H1 (cell line): ENCODE measurements around the gene COQ7. TPM values are rescaled to one million over a fixed set of nuclear protein-coding genes. Genes with fewer than 3 reads are reported as not detected.

ENCODE experiments used
- CTCF ChIA-PET: fragments of 300-600 bp; sonication (Branson Sonifier 250); formaldehyde crosslinking; loops from one replicate; lab custom pipeline; 2021; ENCODE audit not compliant: partially characterized antibody; lab: Charles Lee
- POLR2A ChIA-PET: fragments of 300-600 bp; sonication (Branson Sonifier 250); formaldehyde crosslinking; loops from one replicate; lab custom pipeline; 2021; ENCODE audit warnings: inconsistent platforms; ENCODE audit not compliant: partially characterized antibody; lab: Charles Lee
- DNase-seq, 2 experiments: peaks; one replicate each; pipeline versions ENCODE4 v3.0.0 to v3.0.0-alpha.2; 2010 to 2022; ENCODE audit warnings: low spot score in 2 of 2, low read depth in 1 of 2, mixed read lengths in 1 of 2
- FAIRE-seq: peaks from 2 replicates; lab custom pipeline; 2011; peaks lifted over from hg19 to GRCh38; lab: Jason Lieb, UNC
- H2AFZ ChIP-seq: 2 replicates; pipeline ENCODE4 v1.8.1; 2012; ENCODE audit warnings: low read length, inconsistent platforms
- H2AK5ac ChIP-seq: 2 replicates; pipeline ENCODE4 v1.6.1; 2013; ENCODE audit warnings: low read depth, low read length
- H2BK120ac ChIP-seq: replicated peaks from 2 replicates; pipeline ENCODE3; 2013; ENCODE audit warnings: low read depth, low read length, inconsistent platforms
- H2BK12ac ChIP-seq: 2 replicates; pipeline ENCODE4 v1.6.1; 2013; ENCODE audit warnings: low read depth, low read length
- H2BK15ac ChIP-seq: 2 replicates; pipeline ENCODE4 v1.6.1; 2013; ENCODE audit warnings: low read length
- H2BK20ac ChIP-seq: 2 replicates; pipeline ENCODE4 v1.6.1; 2013; ENCODE audit warnings: low read length
- H2BK5ac ChIP-seq: 2 replicates; pipeline ENCODE4 v1.6.1; 2013; ENCODE audit warnings: low read depth, low read length
- H3K14ac ChIP-seq: 2 replicates; pipeline ENCODE4 v1.6.1; 2013; ENCODE audit warnings: inconsistent platforms; ENCODE audit not compliant: insufficient read length
- H3K18ac ChIP-seq: 2 replicates; pipeline ENCODE4 v1.6.1; 2013; ENCODE audit warnings: low read length; ENCODE audit errors: extremely low read depth
- H3K23ac ChIP-seq: 2 replicates; pipeline ENCODE4 v1.6.1; 2013; ENCODE audit warnings: inconsistent platforms; ENCODE audit not compliant: insufficient read length
- H3K23me2 ChIP-seq: 2 replicates; pipeline ENCODE4 v1.6.1; 2013; ENCODE audit warnings: low read depth, low read length
- H3K27ac ChIP-seq: 2 replicates; pipeline ENCODE4 v1.6.1; 2011; ENCODE audit warnings: low read depth, low read length, inconsistent platforms
- H3K27me3 ChIP-seq, 4 experiments: replicated peaks in 1 of 4; 1 replicate in 1 of 4; 2 replicates in 3 of 4; pipeline versions ENCODE4 v1.6.1 to v1.8.1; 2011 to 2013; ENCODE audit warnings: low read length in 3 of 4, mild to moderate bottlenecking in 3 of 4, inconsistent platforms in 2 of 4, mixed read lengths in 2 of 4, moderate library complexity in 1 of 4; ENCODE audit not compliant: control insufficient read depth in 3 of 4, insufficient read depth in 3 of 4; ENCODE audit errors: extremely low read depth in 1 of 4
- H3K36me3 ChIP-seq, 4 experiments: 2 replicates each; pipeline versions ENCODE4 v1.6.1 to v1.8.1; 2011 to 2013; ENCODE audit warnings: mild to moderate bottlenecking in 4 of 4, low read length in 3 of 4, moderate library complexity in 2 of 4, control low read depth in 1 of 4, inconsistent platforms in 1 of 4; ENCODE audit not compliant: insufficient read depth in 4 of 4, control insufficient read depth in 2 of 4
- H3K4ac ChIP-seq: replicated peaks from 2 replicates; pipeline ENCODE3; 2013; ENCODE audit warnings: low read length, low read depth, mixed read lengths, inconsistent platforms; ENCODE audit not compliant: insufficient read length
- H3K4me1 ChIP-seq, 4 experiments: replicated peaks in 1 of 4; 1 replicate in 1 of 4; 2 replicates in 3 of 4; pipeline versions ENCODE4 v1.6.1 to v1.8.1; 2011 to 2013; ENCODE audit warnings: low read length in 3 of 4, inconsistent platforms in 2 of 4, mixed read lengths in 1 of 4; ENCODE audit not compliant: insufficient read depth in 4 of 4, control insufficient read depth in 3 of 4
- H3K4me2 ChIP-seq, 2 experiments: 2 replicates each; pipeline versions ENCODE4 v1.6.1 to v1.8.1; 2011 to 2013; ENCODE audit warnings: low read depth in 2 of 2, low read length in 2 of 2, control low read depth in 1 of 2, inconsistent platforms in 1 of 2, mild to moderate bottlenecking in 1 of 2; ENCODE audit not compliant: insufficient read depth in 1 of 2
- H3K4me3 ChIP-seq, 4 experiments: fragments of 200-600, 300-600 bp in 1 of 4; sonication (generic), shearing (Covaris generic), sonication (Bioruptor Twin) in 1 of 4; 2 replicates each; pipeline versions ENCODE4 v1.5.1 to v1.8.1; 2011 to 2016; ENCODE audit warnings: low read length in 4 of 4, low read depth in 3 of 4, control low read depth in 2 of 4, inconsistent platforms in 2 of 4, mild to moderate bottlenecking in 2 of 4, mixed read lengths in 1 of 4, moderate library complexity in 1 of 4; ENCODE audit not compliant: insufficient read depth in 2 of 4; ENCODE audit errors: extremely low read depth in 1 of 4
- H3K56ac ChIP-seq: replicated peaks from 2 replicates; pipeline ENCODE3; 2013; ENCODE audit warnings: low read depth, mild to moderate bottlenecking, mixed read lengths, low read length, inconsistent platforms; ENCODE audit not compliant: insufficient read length
- H3K79me1 ChIP-seq: 2 replicates; pipeline ENCODE4 v1.6.1; 2013; ENCODE audit warnings: low read depth, low read length, control low read depth
- H3K79me2 ChIP-seq, 2 experiments: 2 replicates each; pipeline versions ENCODE4 v1.6.1 to v1.8.1; 2012 to 2013; ENCODE audit warnings: low read length in 2 of 2, mild to moderate bottlenecking in 2 of 2, inconsistent platforms in 1 of 2; ENCODE audit not compliant: insufficient read depth in 2 of 2, control insufficient read depth in 1 of 2
- H3K9ac ChIP-seq, 4 experiments: replicated peaks in 1 of 4; 1 replicate in 1 of 4; 2 replicates in 3 of 4; pipeline versions ENCODE4 v1.6.1 to v1.8.1; 2011 to 2013; ENCODE audit warnings: low read depth in 3 of 4, low read length in 3 of 4, control low read depth in 2 of 4, mild to moderate bottlenecking in 2 of 4, moderate library complexity in 2 of 4, inconsistent platforms in 1 of 4; ENCODE audit errors: extremely low read depth in 1 of 4
- H3K9me3 ChIP-seq, 2 experiments: 2 replicates each; pipeline versions ENCODE4 v1.6.1 to v1.8.1; 2012 to 2013; ENCODE audit warnings: mild to moderate bottlenecking in 2 of 2, moderate library complexity in 2 of 2, control low read depth in 1 of 2, inconsistent platforms in 1 of 2, low read depth in 1 of 2, low read length in 1 of 2, mixed read lengths in 1 of 2; ENCODE audit not compliant: insufficient read depth in 2 of 2
- H4K20me1 ChIP-seq, 2 experiments: replicated peaks in 1 of 2; 2 replicates each; pipeline versions ENCODE3 to v1.8.1; 2011 to 2013; ENCODE audit warnings: inconsistent platforms in 2 of 2, low read length in 2 of 2, mild to moderate bottlenecking in 1 of 2; ENCODE audit not compliant: insufficient read depth in 2 of 2, control insufficient read depth in 1 of 2
- H4K5ac ChIP-seq: 2 replicates; pipeline ENCODE4 v1.6.1; 2013; ENCODE audit warnings: low read length, low read depth, mixed read lengths, inconsistent platforms; ENCODE audit not compliant: insufficient read length
- H4K8ac ChIP-seq: 2 replicates; pipeline ENCODE4 v1.8.0; 2013; ENCODE audit warnings: mild to moderate bottlenecking, moderate library complexity, low read length, inconsistent platforms; ENCODE audit not compliant: insufficient read depth; ENCODE audit errors: extremely low read depth
- H4K91ac ChIP-seq: replicated peaks from 2 replicates; pipeline ENCODE3; 2013; ENCODE audit warnings: low read length, mixed read lengths, inconsistent platforms; ENCODE audit not compliant: insufficient read length
- CBX5 ChIP-seq: fragments of 300-800, 300-1000 bp; sonication (generic); IDR thresholded peaks from 2 replicates; pipeline ENCODE4 v1.7.1; 2016; ENCODE audit warnings: antibody characterized with exemption, low read length, low read depth
- CHD1 ChIP-seq: IDR thresholded peaks from 2 replicates; pipeline ENCODE4 v1.6.1; 2012; ENCODE audit warnings: low read depth, low read length, improper control_type of control experiment
- EGR1 ChIP-seq: IDR thresholded peaks from 2 replicates; pipeline ENCODE4 v1.6.1; 2011; ENCODE audit warnings: low read depth, low read length, borderline replicate concordance
- GTF2F1 ChIP-seq: IDR thresholded peaks from 2 replicates; pipeline ENCODE4 v1.6.1; 2012; ENCODE audit warnings: low read depth, low read length, improper control_type of control experiment, borderline replicate concordance
- JUN ChIP-seq: IDR thresholded peaks from 2 replicates; pipeline ENCODE4 v1.6.1; 2011; ENCODE audit warnings: low read depth, mild to moderate bottlenecking, improper control_type of control experiment, low read length
- POU5F1 ChIP-seq: IDR thresholded peaks from 2 replicates; pipeline ENCODE4 v1.6.1; 2011; ENCODE audit warnings: low read depth, mild to moderate bottlenecking, low read length, moderate library complexity
- RNF2 ChIP-seq: fragments of 200-900, 300-1000 bp; sonication (generic); IDR thresholded peaks from 2 replicates; pipeline ENCODE4 v1.7.1; 2016; ENCODE audit warnings: borderline replicate concordance, low read depth, mild to moderate bottlenecking, antibody characterized with exemption, low read length; ENCODE audit not compliant: poor library complexity, severe bottlenecking; ENCODE audit errors: missing control alignments
- TEAD4 ChIP-seq: IDR thresholded peaks from 2 replicates; pipeline ENCODE4 v1.6.1; 2012; ENCODE audit warnings: low read depth, low read length, inconsistent platforms, mixed read lengths
- YY1 ChIP-seq: IDR thresholded peaks from 2 replicates; pipeline ENCODE4 v1.6.1; 2011; ENCODE audit warnings: low read depth, mild to moderate bottlenecking, low read length
- ZNF274 ChIP-seq: IDR thresholded peaks from 2 replicates; pipeline ENCODE4 v1.7.0; 2012; ENCODE audit warnings: low read length, borderline replicate concordance; ENCODE audit errors: extremely low read depth
- WGBS, 2 experiments: shearing (Covaris generic) in 1 of 2; methylation state at CpG; one replicate each; pipeline versions ENCODE4 v1.1.6 to v1.1.7; 2013 to 2015; ENCODE audit warnings: low lambda C conversion rate in 2 of 2, mixed read lengths in 2 of 2, inconsistent platforms in 1 of 2, low coverage in 1 of 2, missing lambda C conversion rate in 1 of 2; ENCODE audit not compliant: insufficient replicate concordance in 2 of 2, insufficient coverage in 1 of 2, insufficient read length in 1 of 2; ENCODE audit errors: extremely low coverage in 1 of 2, missing lambda C conversion rate in 1 of 2; 5-methylcytosine and 5-hydroxymethylcytosine counted together
- polyA plus RNA-seq, 7 experiments: library from polyadenylated mRNA; depleted of rRNA in 3 of 7; stranded (reverse) in 5 of 7; unstranded in 2 of 7; fragments of >200 nt in 5 of 7; fragments of 200-250 nt in 2 of 7; gene quantifications; 1 replicate in 5 of 7; 2 replicates in 1 of 7; 4 replicates in 1 of 7; pipeline versions ENCODE4 v1.2.1 to v1.2.3, GENCODE V29; 2011 to 2013; ENCODE audit warnings: missing spikeins in 2 of 7, mixed read lengths in 2 of 7
- total RNA-seq: library from RNA; stranded (reverse); fragmentation: NEBNext Ultra II Directional; extraction: Animal tissue kit (Norgen Biotek cat#: 25700); gene quantifications from 2 replicates; pipeline ENCODE4 v1.2.1, GENCODE V29; 2021
- TF ChIP-seq, protein P1 (sequence below): IDR thresholded peaks from 2 replicates; pipeline ENCODE4 v1.6.1; 2012; ENCODE audit warnings: low read length, inconsistent platforms

Gene COQ7
- total and polyA plus RNA-seq, 2 of the 8 experiments (the other 6 are each of a cell fraction or from before 2014, with no cell fraction given) = 7.1 to 15.2 TPM

DNA sequence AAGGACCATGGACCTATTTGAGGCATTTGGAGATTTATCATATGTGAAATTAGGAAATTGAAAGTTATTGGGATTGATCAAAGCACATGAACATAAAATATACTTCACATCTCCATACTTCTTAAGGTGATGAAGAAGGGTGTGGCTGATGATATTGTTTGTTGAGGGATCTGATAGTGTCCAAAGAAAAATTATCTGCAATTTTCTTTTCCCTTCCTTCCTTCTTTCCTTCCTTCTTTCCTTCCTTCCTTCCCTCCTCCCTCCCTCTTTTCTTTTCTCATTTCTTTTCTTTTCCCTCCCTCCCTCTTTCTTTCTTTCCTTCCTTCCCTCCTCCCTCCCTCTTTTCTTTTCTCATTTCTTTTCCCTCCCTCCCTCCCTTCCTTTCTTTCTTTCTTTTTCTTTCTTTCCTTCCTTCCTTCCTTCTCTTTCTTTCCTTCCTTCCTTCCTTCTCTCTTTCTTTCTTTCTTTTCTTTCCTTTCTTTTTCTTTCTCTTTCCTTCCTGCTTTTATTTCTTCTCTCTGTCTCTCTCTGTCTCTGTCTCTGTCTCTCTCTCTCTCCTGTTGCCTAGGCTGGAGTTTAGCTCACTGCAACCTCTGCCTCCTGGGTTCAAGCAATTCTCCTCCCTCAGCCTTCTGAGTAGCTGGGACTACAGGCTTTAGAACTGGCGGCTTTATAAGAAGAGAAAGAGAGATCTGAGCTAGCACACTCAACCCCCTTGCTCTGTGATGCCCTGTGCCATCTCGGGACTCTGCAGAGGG lies 25.4 kb downstream of the COQ7 start:
- H4K20me1 ChIP-seq = no peaks in the 10 kb centered on the region
- DNase-seq = no peak
- H2BK20ac ChIP-seq = no peak overlapping the region
- no peaks in the 10 kb centered on the region for H3K79me1 ChIP-seq
- no peak overlapping the region for H2BK12ac ChIP-seq
- no peak overlapping the region for H3K23ac ChIP-seq
- no peaks in the 10 kb centered on the region for H3K79me2 ChIP-seq
- no peak for FAIRE-seq
- H2BK15ac ChIP-seq = no peak overlapping the region
- H3K4me1 ChIP-seq = no peaks in the 10 kb centered on the region
- ChIA-PET POLR2A (no interaction called here), CTCF (interaction anchor here (2.5 kb wide), 2 partner anchors 7 to 13 kb away, joined by 20 to 27 read pairs; no protein-coding TSS in a partner anchor)
- no peak overlapping the region for H2BK5ac ChIP-seq
- H3K56ac ChIP-seq = no peak overlapping the region
- 74% methylated on average over 2 of the region's 2 CpGs; no CpG with 5 or more reads in 1 of the 2 experiments for WGBS, 2 experiments
- no peak overlapping the region for H3K27ac ChIP-seq
- no peak overlapping the region for H2AK5ac ChIP-seq
- no peak overlapping the region for H3K4me2 ChIP-seq
- no peak overlapping the region for H2AFZ ChIP-seq
- no peaks in the 10 kb centered on the region for H3K36me3 ChIP-seq
- TF ChIP-seq GTF2F1 = no peak
- TF ChIP-seq YY1 = no peak
- TF ChIP-seq, protein P1, sequence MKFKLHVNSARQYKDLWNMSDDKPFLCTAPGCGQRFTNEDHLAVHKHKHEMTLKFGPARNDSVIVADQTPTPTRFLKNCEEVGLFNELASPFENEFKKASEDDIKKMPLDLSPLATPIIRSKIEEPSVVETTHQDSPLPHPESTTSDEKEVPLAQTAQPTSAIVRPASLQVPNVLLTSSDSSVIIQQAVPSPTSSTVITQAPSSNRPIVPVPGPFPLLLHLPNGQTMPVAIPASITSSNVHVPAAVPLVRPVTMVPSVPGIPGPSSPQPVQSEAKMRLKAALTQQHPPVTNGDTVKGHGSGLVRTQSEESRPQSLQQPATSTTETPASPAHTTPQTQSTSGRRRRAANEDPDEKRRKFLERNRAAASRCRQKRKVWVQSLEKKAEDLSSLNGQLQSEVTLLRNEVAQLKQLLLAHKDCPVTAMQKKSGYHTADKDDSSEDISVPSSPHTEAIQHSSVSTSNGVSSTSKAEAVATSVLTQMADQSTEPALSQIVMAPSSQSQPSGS = no peak
- TF ChIP-seq EGR1 = no peak
- TF ChIP-seq CBX5 = no peak
- no peak for TF ChIP-seq ZNF274
- TF ChIP-seq RNF2 = no peak
- TF ChIP-seq CHD1 = no peak
- no peak for TF ChIP-seq JUN
- TF ChIP-seq POU5F1 = no peak
- TF ChIP-seq TEAD4 = no peak
- no peak overlapping the region for H3K4me3 ChIP-seq
- no peak overlapping the region for H2BK120ac ChIP-seq
- no peak overlapping the region for H4K5ac ChIP-seq
- no peaks in the 10 kb centered on the region; a peak in 1 of 7 replicates for H3K27me3 ChIP-seq
- H4K91ac ChIP-seq = no peak overlapping the region
- no peaks in the 10 kb centered on the region for H3K23me2 ChIP-seq
- no peak overlapping the region for H3K14ac ChIP-seq
- H4K8ac ChIP-seq = no peak overlapping the region
- no peaks in the 10 kb centered on the region; a peak in 1 of 4 replicates for H3K9me3 ChIP-seq
- H3K9ac ChIP-seq = no peak overlapping the region
- no peak overlapping the region for H3K18ac ChIP-seq
- H3K4ac ChIP-seq = no peak overlapping the region
